Activated CD8-positive, alpha-beta memory T cell treated with anti-CD3 and anti-CD28 coated beads for 36 hours (primary cell): ENCODE measurements around the gene P2RX7. TPM values are rescaled to one million over a fixed set of nuclear protein-coding genes. Genes with fewer than 3 reads are reported as not detected.

Experiments
- CTCF ChIA-PET: fragments of 350-600 bp; sonication (Branson Sonifier 250); formaldehyde crosslinking; loops from one replicate; lab custom pipeline; 2021; ENCODE audit warnings: antibody characterized with exemption; lab: Charles Lee
- POLR2A ChIA-PET: fragments of 350-600 bp; sonication (Branson Sonifier 250); formaldehyde crosslinking; loops from one replicate; lab custom pipeline; 2021; ENCODE audit warnings: antibody characterized with exemption; lab: Charles Lee
- total RNA-seq, 2 experiments: library from RNA; stranded (reverse); gene quantifications; one replicate each; pipeline ENCODE4 v1.2.3, GENCODE V29; 2021

The P2RX7 gene
- total RNA-seq, 2 experiments from 2014 or later: 3.4 to 5.0 TPM

- ChIA-PET POLR2A (no interaction called here), CTCF (no interaction called here)
Observed at GRCh38 chr12:121232163-121232562, 99.5 kb downstream of the P2RX7 start.

DNA sequence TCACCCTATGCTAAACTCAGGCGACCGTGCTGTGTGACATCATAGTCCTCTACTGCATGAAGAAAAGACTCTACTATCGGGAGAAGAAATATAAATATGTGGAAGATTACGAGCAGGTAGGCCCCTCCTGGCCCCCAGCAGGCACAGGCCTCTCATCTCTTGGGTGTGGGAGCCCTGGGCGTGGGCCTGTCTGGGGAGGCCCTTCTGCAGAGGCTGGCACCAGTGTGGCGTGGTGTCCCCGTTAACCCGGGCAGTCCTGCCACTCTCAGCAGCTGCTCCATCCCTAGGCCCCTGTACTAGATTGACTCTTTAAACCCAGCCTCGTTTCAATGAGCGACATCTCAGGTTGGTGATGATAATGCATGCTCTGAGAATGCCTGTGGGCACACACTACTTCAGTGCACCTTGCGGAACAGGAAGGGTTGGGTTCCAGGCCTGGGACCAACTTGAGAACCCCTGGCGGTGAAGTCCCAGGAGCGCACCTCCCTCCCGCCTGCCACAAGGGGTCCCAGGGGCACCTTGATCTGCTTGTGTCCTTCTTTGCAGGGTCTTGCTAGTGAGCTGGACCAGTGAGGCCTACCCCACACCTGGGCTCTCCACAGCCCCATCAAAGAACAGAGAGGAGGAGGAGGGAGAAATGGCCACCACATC, 100.4 kb downstream of the P2RX7 start:
- ChIA-PET CTCF (interaction anchor here (1.3 kb wide), 1 partner anchor 8 kb away, joined by 3 read pairs; no protein-coding TSS in a partner anchor), POLR2A (no interaction called here)

GRCh38 chr12:121233628-121234020, 100.9 kb downstream of the P2RX7 start:
- ChIA-PET POLR2A (no interaction called here), CTCF (interaction anchor here (1.3 kb wide), 1 partner anchor 9 kb away, joined by 3 read pairs; no protein-coding TSS in a partner anchor)

GRCh38 chr12:121236776-121237175, 104.1 kb downstream of the P2RX7 start:
- POLR2A ChIA-PET: interaction anchor here (0.6 to 0.7 kb wide), 2 partner anchors 253 to 431 kb away, joined by 3 to 4 read pairs; no protein-coding TSS in a partner anchor
- CTCF ChIA-PET: interaction anchor here (0.6 kb wide), 1 partner anchor 30 kb away, joined by 3 read pairs; no protein-coding TSS in a partner anchor

DNA sequence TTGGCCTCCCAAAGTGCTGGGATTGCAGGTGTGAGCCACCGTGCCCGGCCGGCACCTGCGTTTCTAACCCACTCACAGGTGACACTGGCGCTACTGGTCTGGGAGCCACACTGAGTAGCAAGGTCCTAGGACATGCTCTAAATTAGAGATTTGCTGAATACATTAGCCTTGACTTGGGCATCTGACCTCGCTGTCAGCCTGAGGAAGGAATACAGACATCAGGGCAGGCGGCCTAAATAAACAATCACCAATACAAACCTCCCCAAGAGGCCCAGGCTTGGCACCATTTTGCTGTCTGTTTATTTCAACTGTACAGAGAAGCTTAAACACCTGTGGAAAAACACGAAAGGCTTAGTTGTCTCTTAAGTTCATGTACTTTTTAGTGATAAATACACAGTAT, 104.7 kb downstream of the P2RX7 start:
- CTCF ChIA-PET: interaction anchor here (1.4 kb wide), 1 partner anchor 14 kb away, joined by 3 read pairs; no protein-coding TSS in a partner anchor
- POLR2A ChIA-PET: interaction anchor here (0.7 kb wide), 1 partner anchor 254 kb away, joined by 3 read pairs; no protein-coding TSS in a partner anchor

Other genes starting within 250 kb of the P2RX7 start
- 10 to 100 TPM; 30.6 to 31.0 TPM for gene SPPL3, start 228.5 kb upstream of the P2RX7 start, total RNA-seq
- not detected for gene HNF1A, start 154.3 kb upstream of the P2RX7 start, total RNA-seq
- 10 to 100 TPM; 34.9 to 35.2 TPM for gene C12orf43, start 116.4 kb upstream of the P2RX7 start, total RNA-seq
- 1 to 10 TPM; 3.0 to 3.3 TPM for gene OASL, start 93.6 kb upstream of the P2RX7 start, total RNA-seq
- 10 to 100 TPM; 30.7 to 35.0 TPM for gene P2RX4, start 77.3 kb downstream of the P2RX7 start, total RNA-seq
- gene CAMKK2, start 163.8 kb downstream of the P2RX7 start, total RNA-seq: 10 to 100 TPM; 39.7 to 41.8 TPM
- 100 to 1,000 TPM; 131 to 134 TPM for gene ANAPC5, start 219.5 kb downstream of the P2RX7 start, total RNA-seq